HEK293 (cell line): ENCODE measurements around the gene PSME1.

Source experiments
- TF ChIP-seq, protein P1 (sequence below): fragments of 450-650 bp; formaldehyde crosslinking; IDR thresholded peaks from 2 replicates; pipeline ENCODE4 v1.5.1; 2016; ENCODE audit warnings: missing biosample characterization, missing genetic modification characterization, low read depth
- TF ChIP-seq, protein P2 (sequence below): fragments of 450-650 bp; formaldehyde crosslinking; IDR thresholded peaks from 2 replicates; pipeline ENCODE4 v1.5.1; 2016; ENCODE audit warnings: missing biosample characterization, missing genetic modification characterization
- TF ChIP-seq, protein P3 (sequence below): fragments of 450-650 bp; formaldehyde crosslinking; IDR thresholded peaks from 2 replicates; pipeline ENCODE4 v1.5.1; 2016; ENCODE audit warnings: missing biosample characterization, missing genetic modification characterization

DNA sequence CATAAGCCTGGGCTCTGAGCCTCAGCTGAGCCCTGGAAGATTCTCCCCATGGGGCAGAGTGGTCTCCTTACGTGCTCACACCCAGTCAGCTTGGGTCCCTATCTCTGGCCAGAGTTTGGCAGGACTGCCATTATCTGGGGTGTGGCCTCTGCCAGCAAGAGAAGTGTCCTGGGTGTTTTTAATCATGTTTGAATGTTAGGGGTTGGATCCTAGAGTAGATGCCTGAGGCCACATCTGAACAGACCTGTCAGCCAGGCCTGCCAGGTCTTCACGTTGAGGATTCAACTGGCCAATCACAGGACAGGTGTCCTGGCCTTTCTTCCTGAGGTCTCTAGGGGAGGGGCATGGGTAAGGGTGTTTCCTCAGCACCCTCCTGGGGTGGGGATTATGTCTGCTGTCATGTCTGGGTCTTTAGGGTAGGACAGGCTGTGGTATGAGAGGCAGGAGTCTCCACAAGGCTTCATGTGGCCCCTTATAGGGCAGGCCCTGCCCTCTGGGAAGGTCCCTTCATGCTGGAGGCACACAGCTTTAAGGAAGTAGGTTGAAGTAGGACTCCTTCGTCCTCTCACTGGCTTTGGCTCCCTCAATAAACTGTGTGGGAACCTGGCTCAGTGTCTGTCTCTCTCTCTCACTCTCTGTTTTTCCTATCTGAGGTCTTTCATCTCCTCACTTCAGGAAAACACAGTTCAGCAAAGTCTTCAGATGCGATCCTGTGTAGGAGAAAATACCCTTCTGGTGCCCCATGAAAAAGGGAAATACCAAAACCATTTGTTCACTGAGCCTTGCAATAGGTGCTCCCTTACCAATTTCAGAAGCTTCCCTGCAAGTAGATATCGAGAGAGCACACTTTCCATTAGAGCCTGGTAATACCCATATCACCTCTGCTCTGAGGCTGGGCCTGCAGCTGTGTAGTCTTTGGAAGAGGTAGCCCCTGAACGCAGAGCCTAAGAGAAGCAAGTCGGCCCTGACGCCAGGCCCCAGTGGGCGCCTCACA, 12.3 kb upstream of the PSME1 start:
- TF ChIP-seq, protein P1, sequence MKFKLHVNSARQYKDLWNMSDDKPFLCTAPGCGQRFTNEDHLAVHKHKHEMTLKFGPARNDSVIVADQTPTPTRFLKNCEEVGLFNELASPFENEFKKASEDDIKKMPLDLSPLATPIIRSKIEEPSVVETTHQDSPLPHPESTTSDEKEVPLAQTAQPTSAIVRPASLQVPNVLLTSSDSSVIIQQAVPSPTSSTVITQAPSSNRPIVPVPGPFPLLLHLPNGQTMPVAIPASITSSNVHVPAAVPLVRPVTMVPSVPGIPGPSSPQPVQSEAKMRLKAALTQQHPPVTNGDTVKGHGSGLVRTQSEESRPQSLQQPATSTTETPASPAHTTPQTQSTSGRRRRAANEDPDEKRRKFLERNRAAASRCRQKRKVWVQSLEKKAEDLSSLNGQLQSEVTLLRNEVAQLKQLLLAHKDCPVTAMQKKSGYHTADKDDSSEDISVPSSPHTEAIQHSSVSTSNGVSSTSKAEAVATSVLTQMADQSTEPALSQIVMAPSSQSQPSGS (tag by site-specific recombination) = no peak
- TF ChIP-seq, protein P2, sequence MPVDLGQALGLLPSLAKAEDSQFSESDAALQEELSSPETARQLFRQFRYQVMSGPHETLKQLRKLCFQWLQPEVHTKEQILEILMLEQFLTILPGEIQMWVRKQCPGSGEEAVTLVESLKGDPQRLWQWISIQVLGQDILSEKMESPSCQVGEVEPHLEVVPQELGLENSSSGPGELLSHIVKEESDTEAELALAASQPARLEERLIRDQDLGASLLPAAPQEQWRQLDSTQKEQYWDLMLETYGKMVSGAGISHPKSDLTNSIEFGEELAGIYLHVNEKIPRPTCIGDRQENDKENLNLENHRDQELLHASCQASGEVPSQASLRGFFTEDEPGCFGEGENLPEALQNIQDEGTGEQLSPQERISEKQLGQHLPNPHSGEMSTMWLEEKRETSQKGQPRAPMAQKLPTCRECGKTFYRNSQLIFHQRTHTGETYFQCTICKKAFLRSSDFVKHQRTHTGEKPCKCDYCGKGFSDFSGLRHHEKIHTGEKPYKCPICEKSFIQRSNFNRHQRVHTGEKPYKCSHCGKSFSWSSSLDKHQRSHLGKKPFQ = no peak
- TF ChIP-seq, protein P3, sequence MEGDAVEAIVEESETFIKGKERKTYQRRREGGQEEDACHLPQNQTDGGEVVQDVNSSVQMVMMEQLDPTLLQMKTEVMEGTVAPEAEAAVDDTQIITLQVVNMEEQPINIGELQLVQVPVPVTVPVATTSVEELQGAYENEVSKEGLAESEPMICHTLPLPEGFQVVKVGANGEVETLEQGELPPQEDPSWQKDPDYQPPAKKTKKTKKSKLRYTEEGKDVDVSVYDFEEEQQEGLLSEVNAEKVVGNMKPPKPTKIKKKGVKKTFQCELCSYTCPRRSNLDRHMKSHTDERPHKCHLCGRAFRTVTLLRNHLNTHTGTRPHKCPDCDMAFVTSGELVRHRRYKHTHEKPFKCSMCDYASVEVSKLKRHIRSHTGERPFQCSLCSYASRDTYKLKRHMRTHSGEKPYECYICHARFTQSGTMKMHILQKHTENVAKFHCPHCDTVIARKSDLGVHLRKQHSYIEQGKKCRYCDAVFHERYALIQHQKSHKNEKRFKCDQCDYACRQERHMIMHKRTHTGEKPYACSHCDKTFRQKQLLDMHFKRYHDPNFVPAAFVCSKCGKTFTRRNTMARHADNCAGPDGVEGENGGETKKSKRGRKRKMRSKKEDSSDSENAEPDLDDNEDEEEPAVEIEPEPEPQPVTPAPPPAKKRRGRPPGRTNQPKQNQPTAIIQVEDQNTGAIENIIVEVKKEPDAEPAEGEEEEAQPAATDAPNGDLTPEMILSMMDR (tag by site-specific recombination) = no peak
